HepG2 (cell line): ENCODE results near the gene RIPK3. TPM values are rescaled to one million over a fixed set of nuclear protein-coding genes. Genes with fewer than 3 reads are reported as not detected.

Experiments used
- ATAC-seq: fragments of 200-7000 bp; cut with Tn5 transposase; 3 replicates; pipeline ENCODE4 v1.9.1; 2020; ENCODE audit warnings: mild to moderate bottlenecking, moderate library complexity
- BruUV-seq: library from RNA; stranded (reverse); fragments of 400-500 nt; replicated peaks from 2 replicates; lab custom pipeline; 2021; lab: Mats Ljungman, UMichigan
- CTCF ChIA-PET: fragments of 300-600 bp; formaldehyde crosslinking; extraction: SDS; loops from one replicate; lab custom pipeline; 2021; ENCODE audit warnings: low total read pairs, inconsistent platforms, low intra/inter-chr PET ratio; lab: Yijun Ruan, JAX
- POLR2A ChIA-PET: fragments of 350-600 bp; sonication (Branson Sonifier 250); formaldehyde crosslinking; loops from one replicate; lab custom pipeline; 2020; ENCODE audit warnings: antibody characterized with exemption, inconsistent platforms; lab: Yijun Ruan, JAX
- DNase-seq: peaks from one replicate; pipeline ENCODE4 v3.0.0-alpha.2; 2015; ENCODE audit warnings: low spot score
- FAIRE-seq: peaks from 3 replicates; lab custom pipeline; 2011; peaks lifted over from hg19 to GRCh38; lab: Jason Lieb, UNC
- H2AFZ ChIP-seq: one replicate; pipeline ENCODE4 v1.6.1; 2011; ENCODE audit warnings: low read length, inconsistent platforms
- H3K27ac ChIP-seq: fragments of 300-600 bp; 3 replicates; pipeline ENCODE4 v1.8.0; 2011; ENCODE audit warnings: mixed run types, mild to moderate bottlenecking, mixed read lengths, low read length, inconsistent platforms; ENCODE audit not compliant: insufficient read depth; ENCODE audit errors: extremely low read length
- H3K27me3 ChIP-seq, 2 experiments: fragments of 200-600 bp in 1 of 2; 2 replicates in 1 of 2; 3 replicates in 1 of 2; pipeline versions ENCODE4 v1.6.0 to v1.8.0; 2011; ENCODE audit warnings: low read length in 2 of 2, mild to moderate bottlenecking in 2 of 2, moderate library complexity in 2 of 2, inconsistent platforms in 1 of 2; ENCODE audit not compliant: insufficient read depth in 2 of 2, control insufficient read depth in 1 of 2
- H3K36me3 ChIP-seq, 2 experiments: fragments of 200-600 bp in 1 of 2; replicated peaks in 1 of 2; 2 replicates in 1 of 2; 3 replicates in 1 of 2; pipeline versions ENCODE4 v1.5.1 to v1.8.0; 2011; ENCODE audit warnings: low read length in 2 of 2, inconsistent platforms in 1 of 2; ENCODE audit not compliant: insufficient read depth in 2 of 2, control insufficient read depth in 1 of 2
- H3K4me1 ChIP-seq: 2 replicates; pipeline ENCODE4 v1.5.1; 2012; ENCODE audit warnings: low read length, inconsistent platforms; ENCODE audit not compliant: insufficient read depth
- H3K4me2 ChIP-seq: 2 replicates; pipeline ENCODE4 v1.6.0; 2011; ENCODE audit warnings: low read depth, low read length, inconsistent platforms
- H3K4me3 ChIP-seq, 3 experiments: fragments of 200-600 bp in 1 of 3; sonication (generic), shearing (Covaris generic) in 1 of 3; replicated peaks in 1 of 3; 2 replicates each; pipeline ENCODE4 v1.5.1; 2011 to 2016; ENCODE audit warnings: low read length in 3 of 3, inconsistent platforms in 2 of 3, low read depth in 2 of 3, mild to moderate bottlenecking in 2 of 3, control low read depth in 1 of 3, mixed read lengths in 1 of 3; ENCODE audit not compliant: insufficient read depth in 1 of 3
- H3K79me2 ChIP-seq: one replicate; pipeline ENCODE4 v1.6.1; 2011; ENCODE audit warnings: low read length, inconsistent platforms; ENCODE audit not compliant: insufficient read depth
- H3K9ac ChIP-seq: 2 replicates; pipeline ENCODE4 v1.6.0; 2011; ENCODE audit warnings: mild to moderate bottlenecking, low read depth, low read length, inconsistent platforms; ENCODE audit not compliant: insufficient read depth
- H3K9me3 ChIP-seq: 2 replicates; pipeline ENCODE4 v1.5.1; 2012; ENCODE audit warnings: mild to moderate bottlenecking, low read length
- H4K20me1 ChIP-seq: 2 replicates; pipeline ENCODE4 v1.6.0; 2011; ENCODE audit warnings: inconsistent platforms, mild to moderate bottlenecking, low read length, moderate library complexity; ENCODE audit not compliant: insufficient read depth
- ARNTL ChIP-seq: sonication (generic); formaldehyde crosslinking; IDR thresholded peaks from 2 replicates; pipeline ENCODE4 v1.4.0; 2020; ENCODE audit warnings: mild to moderate bottlenecking, missing genetic modification reagents
- ATRX ChIP-seq: sonication (generic); formaldehyde crosslinking; IDR thresholded peaks from 2 replicates; pipeline ENCODE4 v1.4.0; 2020; ENCODE audit warnings: missing genetic modification reagents, borderline replicate concordance
- BRD4 ChIP-seq: sonication (generic); formaldehyde crosslinking; IDR thresholded peaks from 2 replicates; pipeline ENCODE4 v1.4.0; 2020; ENCODE audit warnings: missing genetic modification reagents
- EEA1 ChIP-seq: sonication (generic); formaldehyde crosslinking; IDR thresholded peaks from 2 replicates; pipeline ENCODE4 v1.5.1; 2020; ENCODE audit warnings: mild to moderate bottlenecking, missing genetic modification reagents, borderline replicate concordance
- GZF1 ChIP-seq: sonication (generic); formaldehyde crosslinking; IDR thresholded peaks from 2 replicates; pipeline ENCODE4 v1.5.1; 2020; ENCODE audit warnings: mild to moderate bottlenecking, missing genetic modification reagents
- MTERF4 ChIP-seq: sonication (generic); formaldehyde crosslinking; IDR thresholded peaks from 2 replicates; pipeline ENCODE4 v1.8.0; 2023; ENCODE audit warnings: mild to moderate bottlenecking, missing genetic modification reagents
- PREB ChIP-seq: sonication (generic); formaldehyde crosslinking; IDR thresholded peaks from 2 replicates; pipeline ENCODE4 v1.4.0; 2020; ENCODE audit warnings: missing genetic modification reagents
- RCOR2 ChIP-seq: IDR thresholded peaks from 2 replicates; pipeline ENCODE4 v1.6.1; 2016; ENCODE audit warnings: missing biosample characterization, missing genetic modification reagents
- XBP1 ChIP-seq: sonication (generic); formaldehyde crosslinking; IDR thresholded peaks from 2 replicates; pipeline ENCODE4 v1.5.0; 2020; ENCODE audit warnings: missing genetic modification reagents
- ZMYM4 ChIP-seq: sonication (generic); formaldehyde crosslinking; IDR thresholded peaks from 2 replicates; pipeline ENCODE4 v1.8.1; 2023; ENCODE audit warnings: mild to moderate bottlenecking, missing genetic modification reagents
- ZNF17 ChIP-seq: sonication (generic); formaldehyde crosslinking; IDR thresholded peaks from 2 replicates; pipeline ENCODE4 v1.5.0; 2020; ENCODE audit warnings: mild to moderate bottlenecking, missing genetic modification reagents
- ZNF253 ChIP-seq: sonication (generic); formaldehyde crosslinking; IDR thresholded peaks from 2 replicates; pipeline ENCODE4 v1.8.0; 2022; ENCODE audit warnings: mild to moderate bottlenecking, missing genetic modification reagents, borderline replicate concordance
- ZNF563 ChIP-seq: sonication (generic); formaldehyde crosslinking; IDR thresholded peaks from 2 replicates; pipeline ENCODE4 v1.8.0; 2022; ENCODE audit warnings: mild to moderate bottlenecking, moderate library complexity, missing genetic modification reagents
- ZNF572 ChIP-seq: sonication (generic); formaldehyde crosslinking; IDR thresholded peaks from 2 replicates; pipeline ENCODE4 v1.5.1; 2020; ENCODE audit warnings: mild to moderate bottlenecking, missing genetic modification reagents
- ZNF598 ChIP-seq: sonication (generic); formaldehyde crosslinking; IDR thresholded peaks from 2 replicates; pipeline ENCODE4 v1.5.1; 2020; ENCODE audit warnings: mild to moderate bottlenecking, missing genetic modification reagents, borderline replicate concordance
- ZNF740 ChIP-seq: sonication (generic); formaldehyde crosslinking; IDR thresholded peaks from 2 replicates; pipeline ENCODE4 v1.4.0; 2020; ENCODE audit warnings: missing genetic modification reagents
- WGBS: methylation state at CpG from one replicate; pipeline ENCODE4 v1.1.6; 2017; ENCODE audit warnings: low lambda C conversion rate; 5-methylcytosine and 5-hydroxymethylcytosine counted together
- in situ Hi-C: cut with HindIII; loops from 2 replicates; pipeline ENCODE4 v1.10.0; 2017; ENCODE audit warnings: low pct_unique_long_range_greater_than_20kb; ENCODE audit not compliant: extremely low pct_ligation_motif_present
- intact Hi-C: fragments of 100-400 bp; cut with micrococcal nuclease; formaldehyde crosslinking; loops from one replicate; pipeline ENCODE4 v1.10.0; 2022; ENCODE audit not compliant: unreplicated experiment
- polyA plus RNA-seq, 8 experiments: library from polyadenylated mRNA; depleted of rRNA in 3 of 8; stranded (reverse) in 7 of 8; unstranded in 1 of 8; fragments of >200 nt; fragmentation: Illumina TruSeq in 4 of 8; extraction: Trizol in 4 of 8; gene quantifications; 2 replicates each; pipeline versions ENCODE4 v1.2.1 to v1.2.3, GENCODE V29; 2011 to 2016; ENCODE audit warnings: low read depth in 4 of 8, missing spikeins in 1 of 8, mixed read lengths in 1 of 8; ENCODE audit not compliant: insufficient read depth in 1 of 8
- total RNA-seq, 5 experiments: library from RNA; depleted of rRNA; stranded (reverse); fragments of >200 nt; fragmentation: Illumina TruSeq; extraction: Trizol; gene quantifications; 2 replicates each; pipeline ENCODE4 v1.2.3, GENCODE V29; 2016; ENCODE audit warnings: low read depth in 1 of 5
- TF ChIP-seq, protein P1 (sequence below): sonication (generic); formaldehyde crosslinking; IDR thresholded peaks from 2 replicates; pipeline ENCODE4 v1.4.0; 2020; ENCODE audit warnings: missing genetic modification reagents, borderline replicate concordance

The RIPK3 gene
- total and polyA plus RNA-seq, 2 of the 13 experiments (the other 11 are each of a cell fraction or from before 2014, with no cell fraction given), result not detected

DNA sequence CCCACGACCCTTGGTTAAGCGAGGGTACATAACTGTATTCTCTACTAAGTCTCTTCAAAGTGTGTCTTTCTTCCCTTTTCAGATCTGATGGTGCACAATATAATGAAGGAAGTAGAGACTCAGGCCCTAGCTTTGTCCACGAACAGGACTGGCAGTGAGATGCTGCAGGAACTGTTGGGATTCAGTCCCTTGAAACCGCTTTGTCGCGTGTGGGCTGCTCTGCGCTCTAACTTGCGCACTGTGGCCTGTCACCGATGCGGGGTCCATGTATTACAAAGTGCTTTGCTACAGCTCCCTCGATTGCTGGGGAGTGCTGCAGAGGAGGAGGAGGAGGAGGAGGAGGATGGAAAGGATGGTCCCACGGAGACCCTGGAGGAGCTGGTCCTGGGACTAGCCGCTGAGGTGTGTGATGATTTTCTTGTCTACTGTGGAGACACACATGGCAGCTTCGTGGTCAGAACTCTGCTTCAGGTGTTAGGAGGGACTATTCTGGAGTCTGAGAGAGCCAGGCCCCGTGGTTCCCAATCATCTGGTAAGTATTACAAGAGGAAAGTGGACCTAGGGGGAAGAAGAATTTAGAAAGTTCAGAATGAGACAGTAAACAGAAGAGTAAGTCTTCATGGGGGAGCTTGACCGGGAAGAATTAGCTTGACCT, 39.3 kb downstream of the RIPK3 start:
- H3K27ac ChIP-seq, result peak overlapping the region; percentile 83
- H3K4me2 ChIP-seq, result peak overlapping the region; percentile 99
- no peak for DNase-seq
- H3K36me3 ChIP-seq, result peaks cover 49 to 56% of the 10 kb centered on the region in 2 experiments
- H3K9ac ChIP-seq, result peak overlapping the region; percentile 92
- H2AFZ ChIP-seq, result no peak overlapping the region
- in situ Hi-C loops (no loop called here), intact Hi-C loops (no loop called here)
- no peaks in the 10 kb centered on the region; a peak in 1 of 5 replicates for H3K27me3 ChIP-seq
- H3K4me3 ChIP-seq, result peak overlapping the region; percentile 79 to 98 (median 89)
- H3K4me1 ChIP-seq, result peaks cover 45% of the 10 kb centered on the region
- ChIA-PET POLR2A (interaction anchor here (0.6 to 24.7 kb wide), 30 partner anchors 10 to 206 kb away, joined by 3 to 850 read pairs (median 6); partner anchors contain the start of genes CBLN3, CHMP4A, CIDEB and DCAF11), CTCF (interaction anchor here (1.9 to 5.7 kb wide), 3 partner anchors 8 to 57 kb away, joined by 7 to 217 read pairs (median 45); partner anchors contain the start of genes CIDEB, LTB4R2 and TINF2)
- no TSS peak for BruUV-seq
- H3K9me3 ChIP-seq, result no peaks in the 10 kb centered on the region
- WGBS, result 22% methylated on average over 16 of the region's 16 CpGs
- ATAC-seq, result no peak
- FAIRE-seq, result no peak
- H3K79me2 ChIP-seq, result peaks cover 39% of the 10 kb centered on the region
- 0 out of 2 replicates have a peak, but pooled peaks cover 4% of the 10 kb centered on the region for H4K20me1 ChIP-seq
- peak; percentile 42; the same call in 1 of the 2 replicates for TF ChIP-seq ATRX (CRISPR knock-in tag)
- TF ChIP-seq GZF1, result no peak
- TF ChIP-seq ZNF598 (CRISPR knock-in tag), result no peak
- no peak for TF ChIP-seq EEA1
- TF ChIP-seq XBP1 (CRISPR knock-in tag), result no peak
- no peak for TF ChIP-seq ZNF740 (CRISPR knock-in tag)
- no peak for TF ChIP-seq PREB (CRISPR knock-in tag)
- TF ChIP-seq ZNF572 (CRISPR knock-in tag), result peak; percentile 16; the same call in 1 of the 2 replicates
- TF ChIP-seq ZNF253, result peak; percentile 19; the same call in 1 of the 2 replicates
- no peak for TF ChIP-seq ZNF563
- TF ChIP-seq ZMYM4, result no peak
- TF ChIP-seq, protein P1, sequence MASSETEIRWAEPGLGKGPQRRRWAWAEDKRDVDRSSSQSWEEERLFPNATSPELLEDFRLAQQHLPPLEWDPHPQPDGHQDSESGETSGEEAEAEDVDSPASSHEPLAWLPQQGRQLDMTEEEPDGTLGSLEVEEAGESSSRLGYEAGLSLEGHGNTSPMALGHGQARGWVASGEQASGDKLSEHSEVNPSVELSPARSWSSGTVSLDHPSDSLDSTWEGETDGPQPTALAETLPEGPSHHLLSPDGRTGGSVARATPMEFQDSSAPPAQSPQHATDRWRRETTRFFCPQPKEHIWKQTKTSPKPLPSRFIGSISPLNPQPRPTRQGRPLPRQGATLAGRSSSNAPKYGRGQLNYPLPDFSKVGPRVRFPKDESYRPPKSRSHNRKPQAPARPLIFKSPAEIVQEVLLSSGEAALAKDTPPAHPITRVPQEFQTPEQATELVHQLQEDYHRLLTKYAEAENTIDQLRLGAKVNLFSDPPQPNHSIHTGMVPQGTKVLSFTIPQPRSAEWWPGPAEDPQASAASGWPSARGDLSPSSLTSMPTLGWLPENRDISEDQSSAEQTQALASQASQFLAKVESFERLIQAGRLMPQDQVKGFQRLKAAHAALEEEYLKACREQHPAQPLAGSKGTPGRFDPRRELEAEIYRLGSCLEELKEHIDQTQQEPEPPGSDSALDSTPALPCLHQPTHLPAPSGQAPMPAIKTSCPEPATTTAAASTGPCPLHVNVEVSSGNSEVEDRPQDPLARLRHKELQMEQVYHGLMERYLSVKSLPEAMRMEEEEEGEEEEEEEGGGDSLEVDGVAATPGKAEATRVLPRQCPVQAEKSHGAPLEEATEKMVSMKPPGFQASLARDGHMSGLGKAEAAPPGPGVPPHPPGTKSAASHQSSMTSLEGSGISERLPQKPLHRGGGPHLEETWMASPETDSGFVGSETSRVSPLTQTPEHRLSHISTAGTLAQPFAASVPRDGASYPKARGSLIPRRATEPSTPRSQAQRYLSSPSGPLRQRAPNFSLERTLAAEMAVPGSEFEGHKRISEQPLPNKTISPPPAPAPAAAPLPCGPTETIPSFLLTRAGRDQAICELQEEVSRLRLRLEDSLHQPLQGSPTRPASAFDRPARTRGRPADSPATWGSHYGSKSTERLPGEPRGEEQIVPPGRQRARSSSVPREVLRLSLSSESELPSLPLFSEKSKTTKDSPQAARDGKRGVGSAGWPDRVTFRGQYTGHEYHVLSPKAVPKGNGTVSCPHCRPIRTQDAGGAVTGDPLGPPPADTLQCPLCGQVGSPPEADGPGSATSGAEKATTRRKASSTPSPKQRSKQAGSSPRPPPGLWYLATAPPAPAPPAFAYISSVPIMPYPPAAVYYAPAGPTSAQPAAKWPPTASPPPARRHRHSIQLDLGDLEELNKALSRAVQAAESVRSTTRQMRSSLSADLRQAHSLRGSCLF (CRISPR knock-in tag), result no peak
- no peak for TF ChIP-seq BRD4 (CRISPR knock-in tag)
- TF ChIP-seq RCOR2 (CRISPR knock-in tag), result no peak
- no peak for TF ChIP-seq ZNF17
- no peak for TF ChIP-seq ARNTL (CRISPR knock-in tag)
- 0 out of 2 replicates have a peak, but pooled peaks have one; percentile 20 for TF ChIP-seq MTERF4 (CRISPR knock-in tag)
